GM10847 (cell line): ENCODE data around the gene FAM78B.

Source experiments
- POLR2A ChIP-seq: IDR thresholded peaks from 2 replicates; pipeline ENCODE4 v1.6.1; 2011; ENCODE audit not compliant: insufficient read length; ENCODE audit errors: extremely low read depth

FAM78B gene

GRCh38 chr1:166166698-166167571 lies at the start of gene FAM78B:
Gene FAM78B (minus strand): TSS chr1:166167001. CDS start chr1:166166248, 753 bp downstream.
- no peak for TF ChIP-seq POLR2A

GRCh38 chr1:166202546-166202945 lies 35.7 kb upstream of the FAM78B start:
- TF ChIP-seq POLR2A: no peak

GRCh38 chr1:166200743-166201142 lies 33.9 kb upstream of the FAM78B start:
- no peak for TF ChIP-seq POLR2A

- TF ChIP-seq POLR2A: no peak
These were observed 30.8 kb upstream of the FAM78B start for GRCh38 chr1:166197597-166197996.

GRCh38 chr1:166197141-166197540 lies 30.3 kb upstream of the FAM78B start:
- no peak for TF ChIP-seq POLR2A

GRCh38 chr1:166193057-166193698 lies 26.4 kb upstream of the FAM78B start:
- no peak for TF ChIP-seq POLR2A

GRCh38 chr1:166190400-166190799 lies 23.6 kb upstream of the FAM78B start:
- TF ChIP-seq POLR2A: no peak

- TF ChIP-seq POLR2A: no peak
These were observed 22.3 kb upstream of the FAM78B start for GRCh38 chr1:166189126-166189525.

- TF ChIP-seq POLR2A: no peak
These were observed 18.7 kb upstream of the FAM78B start for GRCh38 chr1:166185526-166185925.

- no peak for TF ChIP-seq POLR2A
These were observed 18.1 kb upstream of the FAM78B start for GRCh38 chr1:166184897-166185296.

- no peak for TF ChIP-seq POLR2A
These were observed 17.2 kb upstream of the FAM78B start for GRCh38 chr1:166184012-166184411.

- no peak for TF ChIP-seq POLR2A
These were observed 15.5 kb upstream of the FAM78B start for GRCh38 chr1:166182281-166182680.

GRCh38 chr1:166176416-166176815 lies 9.6 kb upstream of the FAM78B start:
- no peak for TF ChIP-seq POLR2A

- no peak for TF ChIP-seq POLR2A
These were observed 8.2 kb upstream of the FAM78B start for GRCh38 chr1:166175032-166175431.

GRCh38 chr1:166174108-166174507 lies 7.3 kb upstream of the FAM78B start:
- TF ChIP-seq POLR2A: no peak

GRCh38 chr1:166172106-166172505 lies 5.3 kb upstream of the FAM78B start:
- TF ChIP-seq POLR2A: no peak

- no peak for TF ChIP-seq POLR2A
These were observed 3.9 kb upstream of the FAM78B start for GRCh38 chr1:166170726-166171125.

GRCh38 chr1:166170075-166170474 lies 3.3 kb upstream of the FAM78B start:
- no peak for TF ChIP-seq POLR2A
